ENCODE measurements around the gene TRAPPC10.
A peak's percentile ranks its signal among the peaks of the same experiment; 100 is the strongest.

The TRAPPC10 gene

GRCh38 chr21:44039828-44040227 lies 27.7 kb downstream of the TRAPPC10 start:
- no peak for DNase-seq

GRCh38 chr21:44043613-44044012 lies 31.5 kb downstream of the TRAPPC10 start:
- no peak for DNase-seq

- DNase-seq, result no peak
These were observed 34.6 kb downstream of the TRAPPC10 start for GRCh38 chr21:44046734-44047133.

GRCh38 chr21:44047996-44048560 lies 36.0 kb downstream of the TRAPPC10 start:
- no peak for DNase-seq

- DNase-seq, result no peak
These were observed 37.1 kb downstream of the TRAPPC10 start for GRCh38 chr21:44049182-44049581.

GRCh38 chr21:44049606-44050005 lies 37.5 kb downstream of the TRAPPC10 start:
- no peak for DNase-seq

- DNase-seq, result no peak
These were observed 38.2 kb downstream of the TRAPPC10 start for GRCh38 chr21:44050276-44050675.

GRCh38 chr21:44051462-44051941 lies 39.4 kb downstream of the TRAPPC10 start:
- peak; percentile 28 for DNase-seq

GRCh38 chr21:44052071-44052829 lies 40.1 kb downstream of the TRAPPC10 start:
- no peak for DNase-seq

GRCh38 chr21:44052830-44053226 lies 40.7 kb downstream of the TRAPPC10 start:
- DNase-seq, result no peak

- DNase-seq, result no peak
These were observed 41.5 kb downstream of the TRAPPC10 start for GRCh38 chr21:44053567-44053966.

GRCh38 chr21:44054710-44055109 lies 42.6 kb downstream of the TRAPPC10 start:
- no peak for DNase-seq

GRCh38 chr21:44057055-44057454 lies 44.9 kb downstream of the TRAPPC10 start:
- no peak for DNase-seq

- no peak for DNase-seq
These were observed 46.0 kb downstream of the TRAPPC10 start for GRCh38 chr21:44057960-44058651.

- no peak for DNase-seq
These were observed 46.5 kb downstream of the TRAPPC10 start for GRCh38 chr21:44058652-44058964.

GRCh38 chr21:44058981-44059380 lies 46.9 kb downstream of the TRAPPC10 start:
- no peak for DNase-seq

GRCh38 chr21:44059710-44060109 lies 47.6 kb downstream of the TRAPPC10 start:
- no peak for DNase-seq

GRCh38 chr21:44062380-44062779 lies 50.3 kb downstream of the TRAPPC10 start:
- no peak for DNase-seq

GRCh38 chr21:44063151-44063912 lies 51.2 kb downstream of the TRAPPC10 start:
- DNase-seq, result no peak

GRCh38 chr21:44064852-44065403 lies 52.8 kb downstream of the TRAPPC10 start:
- no peak for DNase-seq

GRCh38 chr21:44065428-44065827 lies 53.3 kb downstream of the TRAPPC10 start:
- no peak for DNase-seq

GRCh38 chr21:44066116-44066515 lies 54.0 kb downstream of the TRAPPC10 start:
- no peak for DNase-seq

All from eye (tissue), 1 donor.